ENCODE results near the gene AFAP1. TPM values are rescaled to one million over a fixed set of nuclear protein-coding genes. Genes with fewer than 3 reads are reported as not detected.

AFAP1 gene
- total RNA-seq, 2 experiments from 2014 or later, result 13.6 to 13.8 TPM

DNA sequence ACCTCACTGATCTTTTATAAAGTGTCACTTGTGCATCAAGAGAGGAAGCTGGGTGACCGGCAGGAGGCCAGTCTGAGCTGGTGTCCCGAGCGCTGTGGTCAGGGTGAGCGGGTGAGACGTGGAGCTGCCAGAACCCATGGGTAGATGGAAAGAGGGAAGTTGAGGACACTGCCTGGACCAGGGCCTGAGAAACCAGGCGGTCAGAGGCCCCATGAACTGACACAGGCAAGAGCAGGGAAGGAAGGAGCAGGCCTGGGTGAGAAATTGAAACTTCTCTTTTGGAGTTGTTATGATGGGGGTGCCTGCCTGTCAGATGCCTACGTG lies 192.6 kb downstream of the AFAP1 start:
- Mint-ChIP-seq H3K4me1 (peaks cover 8% of the 10 kb centered on the region), H3K4me3 (no peak overlapping the region), H3K9me3 (no peaks in the 10 kb centered on the region), H3K27ac (peak overlapping the region; percentile 35), H3K27me3 (peaks cover 5% of the 10 kb centered on the region), H3K36me3 (no peaks in the 10 kb centered on the region)
- no peak for DNase-seq

DNA sequence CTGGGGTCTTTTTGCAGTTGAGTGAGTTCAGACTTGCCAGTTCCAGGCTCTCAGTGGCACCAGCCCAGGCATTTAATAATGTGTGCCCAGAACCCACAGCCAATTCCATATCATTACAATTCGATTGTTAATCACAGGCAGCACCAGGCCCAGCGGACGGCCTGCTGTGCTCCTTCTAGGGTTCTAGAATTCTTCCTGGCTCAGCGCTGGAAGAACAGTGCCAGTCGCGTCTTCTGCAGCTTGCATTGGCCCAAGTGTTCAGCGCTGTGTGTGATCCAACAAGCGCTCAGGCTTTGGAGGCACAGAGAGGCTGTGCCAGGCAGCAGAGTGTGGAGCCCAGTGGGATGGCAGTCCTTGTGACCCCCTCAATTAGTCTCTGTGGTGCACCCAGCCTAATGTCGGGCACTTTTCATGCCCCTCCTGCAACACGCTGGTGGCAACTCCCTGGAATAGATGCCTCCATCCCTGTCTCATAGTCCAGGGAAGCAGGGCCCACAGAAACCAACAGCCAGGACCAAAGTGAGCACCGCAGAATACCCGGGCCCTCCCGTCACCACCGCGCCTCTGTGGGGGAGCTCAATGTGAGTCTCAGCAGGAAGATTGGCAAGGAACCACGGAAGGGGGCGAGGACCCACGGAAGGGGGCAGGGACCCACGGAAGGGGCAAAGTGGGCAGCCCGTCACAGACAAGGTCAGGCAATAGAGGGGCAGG lies 193.2 kb downstream of the AFAP1 start:
- no peaks in the 10 kb centered on the region for H3K36me3 Mint-ChIP-seq
- H3K4me1 Mint-ChIP-seq, result peaks cover 8% of the 10 kb centered on the region
- no peaks in the 10 kb centered on the region for H3K9me3 Mint-ChIP-seq
- H3K27me3 Mint-ChIP-seq, result peaks cover 5% of the 10 kb centered on the region
- no peak overlapping the region for H3K27ac Mint-ChIP-seq
- H3K4me3 Mint-ChIP-seq, result no peak overlapping the region
- no peak for DNase-seq

DNA sequence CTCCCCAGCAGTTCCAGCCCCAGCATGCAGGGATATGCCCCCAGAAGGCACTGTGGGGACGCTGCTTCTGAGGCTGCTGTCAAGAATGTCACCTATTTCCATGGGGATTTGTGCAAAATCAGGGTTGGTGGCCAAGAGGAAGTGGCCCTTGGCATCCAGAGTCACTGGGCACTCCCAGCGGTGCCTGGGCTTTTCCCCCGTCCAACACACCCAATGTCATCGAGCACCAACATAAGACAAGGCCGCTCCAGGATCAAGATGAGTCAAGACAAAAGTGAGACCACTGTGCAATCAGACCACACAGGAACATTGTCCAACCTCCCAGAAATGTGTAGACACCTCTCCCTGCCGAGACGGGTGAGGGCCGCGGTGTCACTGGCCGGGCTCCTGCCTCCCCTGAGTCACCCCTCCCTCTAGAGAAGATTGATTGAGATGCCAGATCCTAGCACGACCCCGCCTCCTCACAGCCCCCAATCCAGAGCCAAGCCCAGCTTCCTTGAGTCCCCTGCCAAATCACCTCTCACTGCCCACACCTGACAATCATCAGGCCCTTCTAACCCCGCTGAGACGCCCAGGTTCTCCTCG lies 194.3 kb downstream of the AFAP1 start:
- no peak overlapping the region for H3K4me3 Mint-ChIP-seq
- peaks cover 5% of the 10 kb centered on the region for H3K27me3 Mint-ChIP-seq
- no peak overlapping the region for H3K27ac Mint-ChIP-seq
- no peak for DNase-seq
- peaks cover 8% of the 10 kb centered on the region for H3K4me1 Mint-ChIP-seq
- no peaks in the 10 kb centered on the region for H3K36me3 Mint-ChIP-seq
- H3K9me3 Mint-ChIP-seq, result no peaks in the 10 kb centered on the region

DNA sequence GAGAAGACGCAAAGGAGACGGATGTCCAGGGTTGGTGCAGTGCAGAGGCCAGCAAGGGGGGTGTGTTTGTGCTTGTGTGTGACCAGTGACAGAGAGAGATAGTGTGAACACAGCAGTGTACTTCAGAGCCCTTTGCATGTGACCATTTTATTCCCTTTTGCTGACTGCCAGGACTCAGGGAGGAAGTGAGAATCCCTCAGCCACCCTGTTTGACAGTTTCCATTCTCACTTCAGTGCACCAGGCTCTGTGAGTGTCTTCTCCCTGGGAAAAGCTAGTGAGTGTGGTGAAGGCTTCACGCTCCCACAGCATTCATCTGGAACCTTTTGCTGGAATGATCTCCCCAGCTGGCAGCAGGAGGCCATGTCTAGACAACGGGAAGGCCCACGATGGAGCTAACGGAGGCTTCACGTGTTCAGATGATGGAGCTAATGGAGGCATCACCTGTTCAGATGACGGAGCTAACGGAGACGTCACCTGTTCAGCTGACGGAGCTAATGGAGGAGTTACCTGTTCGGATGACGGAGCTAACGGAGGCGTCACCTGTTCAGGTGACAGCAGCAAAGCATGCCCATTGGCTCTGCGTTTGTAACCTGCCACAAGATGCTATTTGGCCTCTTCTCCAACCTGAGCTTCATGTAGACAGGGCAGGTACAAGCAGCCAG lies 195.4 kb downstream of the AFAP1 start:
- no peaks in the 10 kb centered on the region for H3K4me1 Mint-ChIP-seq
- H3K4me3 Mint-ChIP-seq, result no peak overlapping the region
- no peak overlapping the region for H3K27ac Mint-ChIP-seq
- DNase-seq, result no peak
- no peaks in the 10 kb centered on the region for H3K9me3 Mint-ChIP-seq
- H3K36me3 Mint-ChIP-seq, result no peaks in the 10 kb centered on the region
- H3K27me3 Mint-ChIP-seq, result peaks cover 5% of the 10 kb centered on the region

DNA sequence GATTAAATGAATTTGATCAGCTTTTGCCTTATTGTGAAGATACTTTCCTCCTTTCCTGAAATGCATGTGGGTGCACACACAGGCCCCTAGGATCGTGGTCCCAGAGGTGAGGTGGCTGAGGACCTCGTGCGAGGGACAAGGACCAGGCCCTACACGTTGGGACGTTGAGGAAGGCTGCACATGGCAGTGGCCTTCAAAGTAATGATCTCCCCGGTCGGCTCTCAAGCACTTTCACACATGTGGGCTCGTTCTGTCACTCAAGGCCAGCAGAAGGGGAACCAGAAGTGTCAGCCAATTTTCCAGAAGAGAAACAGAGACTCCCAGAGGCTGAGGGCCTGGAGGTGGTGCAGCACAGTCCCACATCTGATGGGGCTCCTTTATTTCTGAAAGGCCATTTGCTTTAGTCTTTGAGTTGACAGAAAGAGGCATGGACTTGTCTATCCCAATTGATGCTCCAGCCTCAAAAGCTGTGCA lies 196.8 kb downstream of the AFAP1 start:
- H3K9me3 Mint-ChIP-seq, result no peaks in the 10 kb centered on the region
- H3K27me3 Mint-ChIP-seq, result peaks cover 5% of the 10 kb centered on the region
- no peak overlapping the region for H3K4me3 Mint-ChIP-seq
- no peak for DNase-seq
- no peak overlapping the region for H3K27ac Mint-ChIP-seq
- no peaks in the 10 kb centered on the region for H3K4me1 Mint-ChIP-seq
- no peaks in the 10 kb centered on the region for H3K36me3 Mint-ChIP-seq

DNA sequence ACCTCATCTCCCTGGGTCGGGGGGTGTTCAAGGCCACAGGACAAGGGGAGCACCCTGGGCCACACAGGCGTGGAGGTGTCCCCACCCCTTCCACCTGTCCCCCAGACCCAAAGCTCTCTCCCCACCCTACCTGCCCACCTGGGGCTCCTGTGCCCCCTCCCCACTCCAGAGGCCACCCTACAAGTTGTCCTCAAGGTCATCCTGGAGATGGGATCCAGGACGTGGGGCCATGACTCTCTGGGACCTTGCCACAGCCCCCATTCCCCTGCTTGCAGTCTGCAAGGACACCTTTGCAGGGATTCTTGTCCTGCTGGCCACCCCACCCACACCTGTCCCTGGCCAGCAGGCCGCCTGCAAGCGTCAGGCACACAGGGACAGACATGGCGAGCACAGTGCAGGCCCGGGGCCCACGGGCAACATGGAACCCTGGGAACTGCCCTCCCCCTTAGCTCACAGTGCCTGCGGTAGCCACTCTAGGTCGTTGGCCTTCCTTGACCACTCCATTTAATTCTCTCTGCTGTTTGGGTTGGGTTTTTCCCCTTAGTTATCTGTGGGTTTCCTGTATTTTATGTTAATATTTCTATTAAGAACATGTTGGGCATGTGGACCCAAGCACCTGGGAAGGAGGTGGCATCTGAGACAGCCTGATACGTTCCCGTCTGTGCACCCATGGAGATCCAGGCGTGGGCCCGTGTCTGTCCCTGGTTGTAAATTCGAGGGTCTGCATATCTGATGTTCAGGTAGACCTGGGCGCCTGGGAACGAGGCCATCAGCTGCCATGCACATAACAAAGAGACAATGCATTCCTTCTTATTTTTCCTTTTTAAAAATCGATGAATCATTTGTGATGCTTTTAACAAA lies 197.5 kb downstream of the AFAP1 start:
- Mint-ChIP-seq H3K4me3 (no peak overlapping the region), H3K36me3 (no peaks in the 10 kb centered on the region), H3K9me3 (no peaks in the 10 kb centered on the region), H3K4me1 (no peaks in the 10 kb centered on the region), H3K27me3 (peaks cover 5% of the 10 kb centered on the region), H3K27ac (no peak overlapping the region)
- DNase-seq, result no peak

DNA sequence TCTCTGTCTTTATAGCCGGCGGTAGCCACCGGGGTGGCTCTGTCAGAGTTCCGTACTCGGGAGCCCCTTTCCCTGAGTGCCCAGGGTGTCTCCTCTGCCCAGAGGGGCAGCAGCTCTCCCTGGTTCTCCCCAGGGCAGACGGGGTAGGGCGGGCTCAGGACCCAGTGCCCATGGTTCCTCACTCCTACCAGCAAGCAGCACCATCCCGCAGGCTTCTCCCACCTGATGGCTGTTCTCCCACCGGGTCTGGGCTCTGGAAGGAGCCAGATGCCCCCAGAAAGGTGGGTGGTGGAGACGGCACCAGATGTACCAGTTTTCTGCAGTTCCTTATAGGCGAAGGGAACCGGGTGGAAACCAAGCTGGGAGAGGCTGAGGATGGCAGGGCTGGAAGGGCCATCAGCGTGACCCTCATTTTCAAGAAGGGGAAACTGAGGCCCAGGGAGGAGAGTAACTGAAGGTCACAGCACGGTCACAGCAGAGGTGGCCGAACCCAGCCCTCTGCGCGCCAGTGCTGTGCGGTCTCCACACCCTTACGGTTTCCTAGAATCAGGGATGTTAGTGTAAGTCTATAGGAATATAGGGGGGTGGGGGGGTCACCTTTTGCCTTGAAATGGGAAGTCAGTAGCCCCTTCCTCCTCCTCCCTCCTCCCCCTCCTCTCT lies 198.7 kb downstream of the AFAP1 start:
- Mint-ChIP-seq H3K9me3 (no peaks in the 10 kb centered on the region), H3K27me3 (peaks cover 5% of the 10 kb centered on the region), H3K27ac (no peak overlapping the region), H3K36me3 (no peaks in the 10 kb centered on the region), H3K4me1 (no peaks in the 10 kb centered on the region), H3K4me3 (no peak overlapping the region)
- no peak for DNase-seq

DNA sequence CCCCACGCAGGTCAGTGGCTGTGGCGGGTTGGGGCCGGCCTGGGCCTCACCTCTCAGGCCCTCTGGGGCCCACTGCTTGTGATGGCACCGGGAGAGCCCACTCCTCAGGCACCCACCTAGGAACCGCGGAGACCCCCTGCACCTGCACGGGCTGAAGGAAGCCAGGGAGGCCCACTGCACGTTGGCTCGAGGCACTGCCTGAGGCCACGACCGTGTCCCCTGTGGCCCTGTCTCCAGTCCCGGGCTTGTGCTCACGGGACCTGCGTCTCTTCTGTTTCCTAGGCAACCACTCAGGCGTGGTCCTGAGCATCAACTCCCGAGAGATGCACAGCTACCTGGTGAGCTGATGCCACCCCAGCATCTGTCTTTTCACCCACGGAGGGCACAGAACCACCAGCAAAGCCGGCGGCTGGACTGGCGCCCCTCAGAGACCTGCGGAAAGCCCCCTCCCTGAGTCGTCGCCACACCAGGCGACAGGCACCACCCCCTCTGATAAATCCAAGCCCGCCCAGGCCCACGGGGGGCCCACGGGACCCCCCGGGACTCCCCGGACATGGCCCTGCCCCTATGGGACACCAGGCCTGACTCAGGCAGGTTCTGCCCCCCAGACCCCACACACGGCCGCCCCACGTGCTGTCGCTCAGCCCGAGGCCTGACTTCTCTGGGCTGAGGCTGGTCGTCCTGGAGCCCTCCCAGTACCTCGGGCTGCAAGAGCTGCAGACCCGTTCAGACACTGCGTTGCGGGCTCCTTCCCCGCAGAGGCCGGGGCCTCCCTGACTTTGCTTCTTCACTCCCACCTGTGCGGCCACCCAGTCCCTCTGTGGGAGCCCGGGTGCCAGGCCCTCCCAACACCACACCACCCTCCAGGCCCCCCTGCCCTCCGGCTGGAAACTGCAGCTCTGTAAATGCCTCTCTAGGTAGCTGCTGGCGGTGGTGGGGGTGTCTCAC lies 199.5 kb downstream of the AFAP1 start:
- H3K9me3 Mint-ChIP-seq, result no peaks in the 10 kb centered on the region
- no peaks in the 10 kb centered on the region for H3K36me3 Mint-ChIP-seq
- DNase-seq, result no peak
- no peaks in the 10 kb centered on the region for H3K4me1 Mint-ChIP-seq
- H3K27ac Mint-ChIP-seq, result no peak overlapping the region
- peaks cover 5% of the 10 kb centered on the region for H3K27me3 Mint-ChIP-seq
- no peak overlapping the region for H3K4me3 Mint-ChIP-seq

DNA sequence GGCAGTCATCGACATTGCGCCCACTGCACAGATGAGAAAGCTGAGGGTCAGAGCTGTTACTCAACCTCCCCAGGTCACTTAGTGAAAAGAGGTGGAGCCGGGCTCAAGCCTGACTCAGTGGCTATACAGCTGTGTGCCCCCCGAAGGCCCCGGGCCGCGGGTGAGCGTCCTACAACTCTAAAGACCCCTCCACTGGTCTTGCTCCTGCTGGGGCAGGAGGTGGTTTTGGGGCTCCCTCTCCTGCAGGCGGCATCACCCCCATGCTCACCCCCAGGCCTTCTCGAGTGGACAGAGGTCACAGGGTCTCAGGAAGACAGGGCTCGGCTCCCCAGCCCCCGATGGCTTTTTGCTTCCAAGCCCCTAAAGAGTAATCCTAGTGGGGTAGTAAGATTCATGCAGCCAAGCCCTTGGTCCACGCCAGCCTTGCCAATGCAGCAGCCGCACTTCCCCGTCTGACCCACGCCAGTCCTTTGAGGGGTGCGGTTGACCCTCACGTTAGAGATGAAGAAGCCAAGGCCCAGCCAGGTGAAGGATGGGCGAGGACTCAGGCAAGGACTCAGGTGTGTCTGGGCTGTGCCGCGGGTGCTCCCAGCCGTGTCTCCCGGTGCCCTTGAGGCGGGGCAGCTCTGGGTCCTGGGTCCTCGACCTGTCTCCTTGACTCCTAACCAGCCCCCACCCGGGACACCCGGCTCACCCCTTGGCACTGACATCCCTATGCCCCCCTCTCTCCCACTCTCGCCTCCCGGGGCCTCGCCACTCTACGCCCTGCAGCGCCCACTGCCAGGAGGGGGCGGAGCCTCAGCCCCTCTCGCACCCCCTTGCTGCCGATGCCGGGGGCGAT lies 200.4 kb downstream of the AFAP1 start:
- Mint-ChIP-seq H3K36me3 (no peaks in the 10 kb centered on the region), H3K9me3 (no peaks in the 10 kb centered on the region), H3K27ac (no peak overlapping the region), H3K27me3 (peaks cover 5% of the 10 kb centered on the region), H3K4me3 (no peak overlapping the region), H3K4me1 (no peaks in the 10 kb centered on the region)
- DNase-seq, result no peak

DNA sequence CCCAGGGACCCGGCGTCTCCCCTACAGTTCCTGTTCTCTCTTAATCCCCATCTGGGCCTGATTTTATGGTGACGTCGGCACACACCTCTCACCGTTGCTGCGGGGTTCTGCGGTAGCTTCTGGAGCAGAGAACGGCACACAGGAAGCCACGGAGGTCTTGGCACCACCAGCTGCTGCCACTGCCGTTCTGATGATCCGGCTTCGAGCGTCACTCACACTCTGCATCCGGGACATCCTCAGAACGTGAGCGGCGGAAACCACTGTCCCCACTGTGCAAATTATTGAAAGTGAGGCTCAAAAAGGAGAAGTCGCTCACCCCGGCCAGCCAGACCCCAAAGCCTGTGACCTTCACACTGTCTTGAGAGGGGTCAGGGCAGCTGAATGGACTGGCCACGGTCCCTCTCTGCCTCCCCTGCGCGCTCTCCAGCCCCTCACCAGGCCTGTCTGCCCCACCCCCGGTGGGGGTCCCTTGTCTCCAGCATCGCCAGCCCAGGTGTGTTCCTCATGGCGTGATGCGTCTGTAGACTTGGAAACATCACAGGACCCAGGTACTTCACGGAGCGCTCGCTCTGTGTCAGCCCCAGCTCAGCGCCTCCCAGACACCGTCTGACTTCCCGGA lies 201.1 kb downstream of the AFAP1 start:
- Mint-ChIP-seq H3K36me3 (no peaks in the 10 kb centered on the region), H3K27me3 (no peaks in the 10 kb centered on the region), H3K4me1 (no peaks in the 10 kb centered on the region), H3K4me3 (no peak overlapping the region), H3K27ac (no peak overlapping the region), H3K9me3 (no peaks in the 10 kb centered on the region)
- DNase-seq, result no peak

DNA sequence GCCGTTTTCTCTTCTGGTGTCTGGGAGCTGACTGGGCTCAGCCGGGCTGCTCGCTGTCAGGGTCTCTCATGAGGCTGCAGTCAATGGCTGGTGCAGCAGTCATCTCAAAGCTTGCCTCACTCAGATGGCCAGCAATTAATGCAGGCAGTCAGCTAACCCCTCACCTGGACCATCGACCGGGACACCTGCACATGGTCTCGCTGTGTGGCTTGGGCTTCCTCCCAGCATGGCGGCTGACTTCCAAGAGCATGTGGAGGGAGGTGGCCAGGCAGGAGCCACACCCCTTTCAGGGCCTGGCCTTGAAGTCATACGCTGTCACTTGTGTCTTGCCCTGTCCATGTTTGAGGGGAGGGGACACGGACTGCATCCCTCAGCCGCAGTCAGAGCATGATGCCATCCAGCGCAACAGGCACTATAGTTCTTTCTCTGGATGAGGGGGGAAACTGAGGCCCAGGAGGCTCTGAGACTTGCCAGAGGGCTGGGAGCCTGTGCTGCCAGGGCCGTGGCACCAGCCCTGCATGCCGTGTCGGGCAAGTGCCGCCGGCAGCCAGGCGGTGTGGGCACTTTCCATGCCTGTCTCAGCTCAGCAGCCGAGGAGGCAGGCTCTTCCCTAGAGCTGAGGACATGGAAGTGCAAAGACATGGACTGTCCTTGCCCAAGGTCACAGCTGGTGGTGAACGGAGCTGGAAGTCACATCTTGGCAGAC lies 201.8 kb downstream of the AFAP1 start:
- Mint-ChIP-seq H3K4me1 (no peaks in the 10 kb centered on the region), H3K36me3 (no peaks in the 10 kb centered on the region), H3K27me3 (no peaks in the 10 kb centered on the region), H3K9me3 (no peaks in the 10 kb centered on the region), H3K27ac (no peak overlapping the region), H3K4me3 (no peak overlapping the region)
- no peak for DNase-seq

DNA sequence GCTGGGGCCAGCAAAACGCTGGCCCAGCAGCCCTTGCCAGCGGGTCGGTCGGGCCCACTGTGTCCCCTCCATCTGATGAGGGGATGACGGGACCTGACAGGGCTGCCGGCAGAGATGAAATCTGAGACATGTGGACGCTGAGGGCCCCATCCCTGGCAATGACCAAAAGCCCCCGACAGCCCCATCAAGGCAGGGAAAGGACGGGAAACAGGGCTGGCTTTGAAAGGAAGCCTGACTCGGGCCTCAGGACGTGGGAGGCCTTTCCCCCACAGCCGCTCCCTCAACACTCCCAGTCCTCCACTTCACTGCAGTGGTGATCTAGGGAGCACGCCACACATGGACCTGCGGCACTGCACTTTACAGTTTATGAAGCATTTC lies 202.4 kb downstream of the AFAP1 start:
- DNase-seq, result no peak
- no peak overlapping the region for H3K27ac Mint-ChIP-seq
- H3K36me3 Mint-ChIP-seq, result no peaks in the 10 kb centered on the region
- H3K4me3 Mint-ChIP-seq, result no peak overlapping the region
- no peaks in the 10 kb centered on the region for H3K9me3 Mint-ChIP-seq
- H3K4me1 Mint-ChIP-seq, result no peaks in the 10 kb centered on the region
- no peaks in the 10 kb centered on the region for H3K27me3 Mint-ChIP-seq

All from activated naive CD8-positive, alpha-beta T cell treated with anti-CD3 and anti-CD28 coated beads for 36 hours (primary cell).